ENCODE measurements around the gene ABCB8. TPM values are rescaled to one million over a fixed set of nuclear protein-coding genes. Genes with fewer than 3 reads are reported as not detected.

Gene ABCB8
- 22.2 TPM for polyA plus RNA-seq (ENCODE audit: insufficient read length)

DNA sequence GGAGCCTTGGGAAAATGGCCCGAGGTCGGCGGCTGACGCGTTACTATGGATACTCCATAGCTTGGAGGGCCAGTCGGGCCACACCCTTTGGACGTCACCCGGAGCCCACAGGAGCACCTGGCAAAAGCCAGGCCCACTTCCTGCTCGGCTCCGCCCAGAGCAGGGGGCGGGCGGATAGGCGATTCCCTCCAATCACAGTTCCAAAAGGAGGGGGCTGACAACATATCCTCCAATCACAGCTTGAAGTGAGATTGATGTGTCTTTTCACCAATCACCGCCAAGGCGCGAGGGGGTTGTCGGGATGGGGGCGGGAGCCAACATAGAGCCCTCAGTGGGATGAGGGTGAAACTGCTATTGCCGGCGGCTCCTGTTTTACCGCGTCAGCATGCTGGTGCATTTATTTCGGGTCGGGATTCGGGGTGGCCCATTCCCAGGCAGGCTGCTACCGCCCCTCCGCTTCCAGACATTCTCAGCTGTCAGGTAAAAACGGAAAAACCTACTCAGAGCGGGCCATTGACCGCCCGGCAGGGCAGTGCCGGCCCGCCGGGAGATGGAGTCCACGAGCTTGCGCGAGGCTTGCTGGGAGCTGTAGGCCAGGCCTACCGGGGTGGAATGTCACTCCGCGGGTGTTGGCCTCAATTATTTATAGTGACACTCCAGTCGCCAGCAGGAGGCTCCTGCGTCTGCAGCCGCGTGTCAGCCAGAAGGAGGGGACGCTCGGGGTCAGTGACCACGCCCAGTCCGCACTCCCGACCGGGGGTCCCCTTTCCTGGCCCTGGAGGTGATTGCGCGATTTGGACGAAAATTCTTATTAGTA, at the start of gene ABCB8:
Gene ABCB8 (plus strand): TSS at position 320 of the 817 bp plus-strand sequence. CDS start 66 bp downstream, at position 386.
- DNase-seq (ENCODE audit: low read depth) = peak; percentile 100

DNA sequence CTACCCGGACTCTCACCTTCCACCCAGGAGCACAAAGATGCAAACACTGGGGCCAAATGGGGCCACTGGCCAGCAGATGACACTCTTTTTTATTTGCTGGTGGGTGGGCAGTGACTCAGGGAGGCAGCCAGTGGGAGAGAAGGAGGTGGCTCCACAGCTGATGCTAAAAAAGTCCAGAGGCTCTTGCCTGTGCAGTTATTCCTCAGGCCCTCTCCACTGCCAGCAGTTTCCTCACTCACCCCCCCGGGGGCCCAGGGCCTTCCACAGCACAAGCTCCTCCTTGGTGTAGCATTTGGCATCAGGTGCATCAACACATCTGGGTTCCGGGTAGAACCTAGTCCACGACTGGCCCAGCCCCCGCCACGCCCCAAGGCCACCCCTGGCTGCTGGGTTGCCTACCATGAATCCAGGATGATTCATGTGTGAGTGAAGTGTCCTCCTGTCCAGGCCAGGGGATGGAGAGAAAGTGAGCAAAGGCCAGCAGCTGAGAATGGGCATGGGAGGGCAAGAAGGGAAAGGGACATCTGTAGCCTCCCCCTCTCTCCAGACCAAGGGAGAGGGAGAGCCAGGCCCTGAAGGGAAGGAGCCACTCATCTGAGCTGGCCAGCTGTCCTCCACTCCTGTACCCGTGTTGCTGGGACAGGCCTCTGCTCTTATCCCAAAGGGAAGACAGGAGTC, 48.4 kb upstream of the ABCB8 start:
- DNase-seq (ENCODE audit: low read depth) = no peak

DNA sequence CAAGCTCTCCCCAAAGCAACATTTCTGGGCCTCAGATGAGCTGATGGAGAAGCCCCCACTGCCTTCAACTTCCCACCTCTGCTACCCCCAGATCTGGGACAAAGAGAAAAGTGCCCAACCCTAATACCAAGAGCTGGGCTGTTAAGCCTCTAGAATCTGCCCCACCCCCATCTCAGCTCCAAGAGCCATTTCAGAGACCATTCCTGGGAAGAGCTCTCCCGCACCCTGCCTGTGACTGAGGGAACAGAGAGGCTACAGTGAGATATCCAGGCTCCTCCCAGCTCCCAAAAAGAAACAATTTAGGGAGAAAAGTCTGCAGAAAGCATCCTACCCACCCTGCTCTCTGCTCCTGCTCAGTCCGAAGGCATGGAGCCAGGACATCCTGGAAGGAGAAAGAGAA, 47.6 kb upstream of the ABCB8 start:
- DNase-seq (ENCODE audit: low read depth) = no peak

DNA sequence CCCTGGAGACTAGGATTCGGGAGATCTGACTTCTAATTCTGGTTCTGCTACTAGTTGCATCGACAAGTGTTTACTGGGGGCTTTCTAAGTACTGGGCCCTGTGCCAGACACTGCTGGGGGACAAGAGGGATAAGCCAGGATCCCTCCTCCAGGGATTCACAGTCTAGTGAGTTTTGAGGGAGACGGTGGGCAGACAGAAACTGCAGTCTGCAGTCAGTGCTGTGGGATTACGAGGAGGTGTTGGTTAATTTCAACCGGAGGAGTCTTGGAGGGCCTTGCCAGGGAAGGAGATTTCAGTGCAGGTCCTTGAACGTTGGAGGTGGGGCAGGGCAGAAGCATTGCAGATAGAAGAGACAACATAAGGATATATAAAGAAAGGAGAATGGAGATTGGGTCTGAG, 46.6 kb upstream of the ABCB8 start:
- no peak for DNase-seq (ENCODE audit: low read depth)

DNA sequence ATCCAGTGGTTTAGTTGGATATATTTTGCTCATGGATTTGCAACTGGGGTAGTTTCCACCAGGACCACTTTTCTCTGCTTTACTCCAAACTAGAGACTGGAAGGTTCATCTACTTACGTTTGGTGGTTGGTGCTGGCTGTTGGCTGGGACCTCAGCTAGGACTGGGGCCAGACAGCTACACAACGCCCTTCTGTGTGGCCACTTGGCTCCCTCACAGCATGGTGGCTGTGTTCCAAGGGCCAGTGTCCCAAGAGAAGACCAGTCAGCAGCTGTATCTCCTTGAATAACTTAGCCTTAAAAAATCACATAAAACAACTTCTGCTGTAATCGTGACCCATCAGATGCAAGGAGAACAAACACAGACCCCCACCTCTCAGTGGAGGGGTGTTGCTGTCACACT, 45.9 kb upstream of the ABCB8 start:
- DNase-seq (ENCODE audit: low read depth) = no peak

DNA sequence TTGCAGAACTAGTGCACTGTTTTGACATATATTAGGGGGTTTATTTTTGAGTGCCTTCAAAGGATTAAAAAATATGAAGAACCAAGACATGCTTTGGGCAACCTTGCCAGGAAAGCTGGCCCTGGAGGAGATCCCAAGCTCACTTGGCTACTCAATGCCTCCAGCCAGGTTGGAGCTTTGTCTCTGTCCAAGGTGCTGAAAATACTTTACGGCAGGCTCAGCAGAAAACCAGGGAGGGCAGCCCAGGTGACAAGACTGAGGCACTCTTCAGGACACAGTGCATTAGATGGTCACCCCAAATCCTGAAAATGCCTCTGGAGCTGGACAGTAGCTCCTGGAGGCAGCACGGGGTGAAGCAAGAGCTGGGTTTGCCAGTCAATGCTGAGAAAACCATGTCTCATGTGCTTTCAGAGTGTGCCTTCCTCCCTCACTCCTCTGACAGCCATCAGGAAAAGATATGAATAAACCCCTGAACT, 44.3 kb upstream of the ABCB8 start:
- DNase-seq (ENCODE audit: low read depth) = no peak

DNA sequence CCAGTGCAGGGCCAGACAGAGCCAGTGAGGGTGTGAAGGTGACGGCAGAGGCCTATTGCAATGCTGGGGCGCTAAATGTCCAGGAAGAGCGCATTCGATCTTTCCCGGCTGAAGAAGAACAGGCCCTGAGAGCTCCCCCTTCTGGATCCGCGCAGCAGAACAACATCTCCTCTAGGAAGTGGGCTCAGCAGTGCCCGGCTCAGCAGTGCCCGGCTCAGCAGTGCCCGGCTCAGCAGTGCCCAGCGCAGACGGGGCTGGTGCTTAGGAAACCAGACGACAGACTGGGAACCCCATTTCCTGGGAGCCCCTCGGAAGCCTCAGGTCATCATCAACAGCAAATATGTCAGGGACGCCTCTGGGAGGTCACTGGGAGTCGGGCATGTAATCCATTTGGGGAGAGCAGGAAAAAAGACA, 42.1 kb upstream of the ABCB8 start:
- no peak for DNase-seq (ENCODE audit: low read depth)

DNA sequence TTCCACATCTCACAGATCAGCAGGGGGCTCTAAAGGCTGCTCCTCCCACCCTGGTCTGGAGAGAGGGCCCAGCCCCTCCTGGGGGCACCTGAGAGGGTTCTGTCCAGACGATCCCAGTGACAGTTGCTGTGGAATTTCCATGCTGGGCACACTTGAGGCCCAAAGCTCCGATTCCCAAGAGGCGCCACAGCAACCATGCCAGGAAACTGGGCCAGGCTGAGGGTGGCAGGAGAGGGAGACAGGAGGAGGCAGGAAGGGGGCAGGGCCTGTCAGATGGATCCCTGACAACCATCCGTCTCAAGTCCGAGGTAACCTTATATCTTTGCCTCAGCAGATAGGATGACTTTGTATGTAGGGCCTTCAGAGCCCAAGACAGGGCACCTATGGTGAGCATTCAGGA, 41.7 kb upstream of the ABCB8 start:
- DNase-seq (ENCODE audit: low read depth) = no peak

DNA sequence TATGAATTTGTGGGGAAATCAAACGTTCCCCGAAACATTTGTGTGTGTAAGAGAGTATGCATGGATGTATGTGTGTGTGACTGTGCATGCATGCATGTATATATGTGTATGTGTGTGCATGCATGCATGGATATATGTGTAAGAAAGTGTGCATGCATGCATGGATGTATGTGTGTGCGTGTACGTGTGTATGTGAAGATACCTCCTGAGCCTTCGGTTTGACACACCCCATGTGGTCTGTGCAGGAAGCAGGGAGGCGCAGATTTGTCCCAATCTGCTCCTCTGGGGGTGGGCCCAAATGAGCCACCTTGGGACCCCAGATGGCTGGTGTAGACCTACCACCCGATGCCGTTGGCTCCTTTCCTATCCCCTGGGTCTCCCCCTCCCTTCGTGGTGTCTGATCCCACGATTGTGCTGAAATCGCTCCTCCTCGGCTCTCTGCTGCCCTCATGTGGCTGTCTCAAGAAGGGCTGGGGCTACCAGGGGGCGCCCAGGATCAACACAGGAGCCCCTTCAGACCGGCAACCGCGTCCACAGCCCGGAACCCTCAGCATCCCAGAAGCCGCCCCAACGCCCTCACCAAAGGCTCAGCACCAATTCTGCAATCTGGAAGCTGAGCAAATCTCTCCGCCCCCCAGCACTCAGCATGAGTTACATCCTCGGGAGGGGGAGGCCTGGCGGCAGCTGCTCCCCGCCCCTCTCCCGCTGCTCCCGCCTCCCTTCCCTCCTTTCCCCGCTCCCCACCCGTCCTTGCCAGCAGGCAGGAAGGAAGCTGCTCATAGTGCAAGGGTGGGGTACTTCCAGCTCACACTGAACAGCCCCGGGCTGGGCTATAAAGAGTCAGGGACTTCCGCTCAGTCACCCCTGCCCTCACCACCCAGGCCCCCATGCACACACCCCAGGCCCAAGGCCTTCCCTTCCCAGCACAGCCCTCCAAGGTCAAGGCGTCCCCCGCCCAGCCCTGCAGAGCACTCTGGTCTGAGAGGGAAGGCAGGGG, 39.7 kb upstream of the ABCB8 start:
- no peak for DNase-seq (ENCODE audit: low read depth)

DNA sequence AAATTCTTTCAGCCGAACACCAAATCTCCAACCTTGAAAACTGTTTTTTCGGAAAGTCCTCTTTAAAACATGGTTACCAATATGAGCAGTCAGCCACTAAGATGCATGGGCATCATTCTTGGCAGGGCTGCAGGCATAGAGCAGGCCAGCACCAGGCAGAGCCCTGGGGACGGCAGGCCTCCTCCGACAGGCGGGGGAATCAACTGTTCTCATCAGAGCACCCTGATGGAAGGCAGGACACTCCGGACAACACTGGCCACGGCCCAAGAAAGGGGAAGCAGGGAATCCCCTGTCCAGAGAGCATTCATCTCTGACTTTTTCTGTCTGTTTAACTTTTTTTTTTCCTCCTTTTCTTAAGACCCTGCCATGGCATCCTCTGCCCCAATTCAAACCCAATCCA, 38.8 kb upstream of the ABCB8 start:
- no peak for DNase-seq (ENCODE audit: low read depth)

DNA sequence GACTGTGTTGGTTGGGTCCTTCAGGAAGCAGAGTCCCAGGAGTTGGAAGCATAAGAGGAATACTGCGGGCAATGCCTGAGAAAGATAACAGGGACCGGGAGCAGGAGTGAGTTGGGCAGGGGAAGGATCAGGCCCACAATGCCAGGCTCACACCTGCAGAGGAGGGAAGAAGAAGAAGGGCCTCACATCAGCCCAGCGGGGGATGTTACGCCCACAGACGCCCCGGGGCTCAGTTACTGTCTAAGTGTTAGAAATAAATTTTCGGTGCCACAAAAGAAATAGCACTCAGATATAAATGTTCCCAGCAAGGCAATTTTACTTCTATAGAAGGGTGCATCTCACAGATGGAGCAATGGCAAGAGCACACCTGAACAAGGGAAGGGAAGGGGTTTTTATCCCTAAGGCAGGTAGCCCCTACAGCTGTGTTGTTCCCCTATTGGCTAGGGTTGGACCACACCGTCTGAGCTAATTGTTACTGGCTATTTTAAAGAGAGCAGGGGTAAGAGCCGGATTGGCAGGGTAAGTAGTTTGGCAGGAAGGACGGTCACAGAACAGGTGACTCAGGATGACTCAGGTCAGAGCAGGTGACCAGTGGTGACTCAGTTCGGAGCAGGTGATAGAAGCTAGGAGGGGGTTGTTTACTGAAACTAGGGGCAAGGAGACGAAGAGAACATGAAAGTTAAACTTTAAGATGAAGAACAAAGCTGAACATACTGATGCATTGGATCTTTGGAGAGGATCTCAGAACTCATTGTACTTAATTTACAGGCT, 37.6 kb upstream of the ABCB8 start, which contains the start of gene NOS3:
Gene NOS3 (plus strand): TSS at position 602 of the 771 bp plus-strand sequence. CDS start 2,787 bp downstream, outside the sequence.
- no peak for DNase-seq (ENCODE audit: low read depth)

DNA sequence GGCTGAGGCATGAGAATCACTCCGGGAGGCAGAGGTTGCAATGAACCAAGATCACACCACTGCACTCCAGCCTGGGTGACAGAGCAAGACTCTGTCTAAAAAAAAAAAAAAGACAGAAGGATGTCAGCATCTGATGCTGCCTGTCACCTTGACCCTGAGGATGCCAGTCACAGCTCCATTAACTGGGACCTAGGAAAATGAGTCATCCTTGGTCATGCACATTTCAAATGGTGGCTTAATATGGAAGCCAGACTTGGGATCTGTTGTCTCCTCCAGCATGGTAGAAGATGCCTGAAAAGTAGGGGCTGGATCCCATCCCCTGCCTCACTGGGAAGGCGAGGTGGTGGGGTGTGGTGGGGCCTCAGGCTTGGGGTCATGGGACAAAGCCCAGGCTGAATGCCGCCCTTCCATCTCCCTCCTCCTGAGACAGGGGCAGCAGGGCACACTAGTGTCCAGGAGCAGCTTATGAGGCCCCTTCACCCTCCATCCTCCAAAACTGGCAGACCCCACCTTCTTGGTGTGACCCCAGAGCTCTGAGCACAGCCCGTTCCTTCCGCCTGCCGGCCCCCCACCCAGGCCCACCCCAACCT, 36.1 kb upstream of the ABCB8 start:
- no peak for DNase-seq (ENCODE audit: low read depth)

DNA sequence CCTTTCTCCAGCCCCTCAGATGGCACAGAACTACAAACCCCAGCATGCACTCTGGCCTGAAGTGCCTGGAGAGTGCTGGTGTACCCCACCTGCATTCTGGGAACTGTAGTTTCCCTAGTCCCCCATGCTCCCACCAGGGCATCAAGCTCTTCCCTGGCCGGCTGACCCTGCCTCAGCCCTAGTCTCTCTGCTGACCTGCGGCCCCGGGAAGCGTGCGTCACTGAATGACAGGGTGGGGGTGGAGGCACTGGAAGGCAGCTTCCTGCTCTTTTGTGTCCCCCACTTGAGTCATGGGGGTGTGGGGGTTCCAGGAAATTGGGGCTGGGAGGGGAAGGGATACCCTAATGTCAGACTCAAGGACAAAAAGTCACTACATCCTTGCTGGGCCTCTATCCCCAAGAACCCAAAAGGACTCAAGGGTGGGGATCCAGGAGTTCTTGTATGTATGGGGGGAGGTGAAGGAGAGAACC, 35.4 kb upstream of the ABCB8 start:
- no peak for DNase-seq (ENCODE audit: low read depth)

DNA sequence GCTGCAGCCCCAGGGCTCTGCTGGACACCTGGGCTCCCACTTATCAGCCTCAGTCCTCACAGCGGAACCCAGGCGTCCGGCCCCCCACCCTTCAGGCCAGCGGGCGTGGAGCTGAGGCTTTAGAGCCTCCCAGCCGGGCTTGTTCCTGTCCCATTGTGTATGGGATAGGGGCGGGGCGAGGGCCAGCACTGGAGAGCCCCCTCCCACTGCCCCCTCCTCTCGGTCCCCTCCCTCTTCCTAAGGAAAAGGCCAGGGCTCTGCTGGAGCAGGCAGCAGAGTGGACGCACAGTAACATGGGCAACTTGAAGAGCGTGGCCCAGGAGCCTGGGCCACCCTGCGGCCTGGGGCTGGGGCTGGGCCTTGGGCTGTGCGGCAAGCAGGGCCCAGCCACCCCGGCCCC, 34.7 kb upstream of the ABCB8 start:
- no peak for DNase-seq (ENCODE audit: low read depth)

DNA sequence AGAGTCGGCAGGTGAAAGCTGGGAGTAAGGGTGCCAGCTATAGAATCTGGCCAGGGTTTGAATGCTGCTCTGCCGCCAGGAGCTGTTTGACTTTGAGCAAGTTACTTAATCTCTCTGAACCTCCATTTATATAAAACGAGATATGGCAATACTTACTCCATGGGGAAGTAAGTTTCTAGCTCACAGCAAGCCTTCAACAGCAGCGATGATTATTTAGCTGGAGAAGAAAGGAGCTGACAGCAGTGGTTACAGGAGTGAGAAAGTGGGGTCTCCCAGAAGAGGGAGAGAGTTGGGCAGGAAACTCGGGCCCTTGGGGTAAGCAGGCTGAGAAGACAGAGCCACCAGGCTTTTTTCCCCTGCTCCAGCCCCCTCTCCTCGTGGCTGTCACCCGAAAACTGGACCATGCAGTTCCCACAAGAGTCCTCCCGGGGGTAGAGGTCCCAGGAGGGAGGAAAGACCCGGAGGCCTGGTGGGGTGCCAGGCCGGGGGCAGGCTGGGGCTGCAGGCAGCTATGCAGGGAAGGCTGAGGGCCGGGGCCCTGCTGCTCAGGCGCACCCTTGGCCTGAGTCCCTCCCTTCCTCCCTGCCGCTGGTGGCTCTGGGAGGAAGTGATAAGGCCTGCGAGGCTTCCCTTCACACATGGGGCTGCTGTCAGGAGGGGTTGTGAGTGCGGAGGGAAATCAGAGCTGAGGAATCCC, 34.0 kb upstream of the ABCB8 start:
- DNase-seq (ENCODE audit: low read depth) = no peak

DNA sequence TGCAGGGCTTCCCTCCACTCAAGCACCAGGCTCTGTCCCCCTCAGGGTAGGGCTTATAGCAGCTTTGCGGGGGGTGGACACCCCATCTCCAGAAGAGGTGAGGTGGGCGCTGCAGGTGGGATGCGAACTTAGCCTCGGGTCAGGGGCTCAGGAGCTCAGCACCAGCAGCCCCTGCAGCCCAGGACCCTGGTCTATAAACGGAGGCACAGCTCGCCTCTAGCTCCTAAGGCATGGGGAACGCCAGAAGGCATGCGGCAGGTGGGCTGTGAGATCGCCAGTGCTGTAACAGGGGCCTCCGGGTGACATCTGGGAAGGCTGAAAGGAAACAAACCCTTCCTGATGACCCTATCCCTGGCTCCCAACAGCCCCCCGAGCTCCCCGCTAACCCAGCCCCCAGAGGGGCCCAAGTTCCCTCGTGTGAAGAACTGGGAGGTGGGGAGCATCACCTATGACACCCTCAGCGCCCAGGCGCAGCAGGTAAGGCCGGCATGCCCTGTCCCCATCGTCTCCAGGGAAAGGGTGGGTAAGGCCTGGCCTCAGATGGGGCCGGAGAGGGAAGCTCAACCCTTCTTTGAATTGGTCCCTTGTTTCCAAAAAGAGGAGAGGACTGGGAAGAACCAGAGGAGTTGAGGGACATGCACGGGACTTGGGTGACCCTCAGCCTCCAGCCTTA, 33.3 kb upstream of the ABCB8 start:
- DNase-seq (ENCODE audit: low read depth) = no peak

DNA sequence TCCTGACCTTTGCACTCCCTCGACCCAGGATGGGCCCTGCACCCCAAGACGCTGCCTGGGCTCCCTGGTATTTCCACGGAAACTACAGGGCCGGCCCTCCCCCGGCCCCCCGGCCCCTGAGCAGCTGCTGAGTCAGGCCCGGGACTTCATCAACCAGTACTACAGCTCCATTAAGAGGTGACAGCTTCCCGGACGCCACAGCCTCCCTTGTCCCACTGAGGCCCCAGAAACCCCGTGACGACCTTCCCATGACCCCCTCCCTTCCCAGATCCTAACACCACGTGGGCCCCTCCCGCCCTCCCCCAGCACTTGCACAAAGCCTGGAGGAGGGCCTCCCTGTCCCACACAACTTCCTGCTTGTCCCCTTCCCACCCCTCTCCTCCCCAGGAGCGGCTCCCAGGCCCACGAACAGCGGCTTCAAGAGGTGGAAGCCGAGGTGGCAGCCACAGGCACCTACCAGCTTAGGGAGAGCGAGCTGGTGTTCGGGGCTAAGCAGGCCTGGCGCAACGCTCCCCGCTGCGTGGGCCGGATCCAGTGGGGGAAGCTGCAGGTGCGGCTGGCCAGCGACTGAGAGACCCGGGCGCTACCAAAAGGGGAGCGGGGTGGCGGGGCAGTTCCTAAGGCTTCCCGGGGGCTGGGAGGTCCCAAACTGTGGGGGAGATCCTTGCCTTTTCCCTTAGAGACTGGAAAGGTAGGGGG, 31.7 kb upstream of the ABCB8 start:
- no peak for DNase-seq (ENCODE audit: low read depth)

DNA sequence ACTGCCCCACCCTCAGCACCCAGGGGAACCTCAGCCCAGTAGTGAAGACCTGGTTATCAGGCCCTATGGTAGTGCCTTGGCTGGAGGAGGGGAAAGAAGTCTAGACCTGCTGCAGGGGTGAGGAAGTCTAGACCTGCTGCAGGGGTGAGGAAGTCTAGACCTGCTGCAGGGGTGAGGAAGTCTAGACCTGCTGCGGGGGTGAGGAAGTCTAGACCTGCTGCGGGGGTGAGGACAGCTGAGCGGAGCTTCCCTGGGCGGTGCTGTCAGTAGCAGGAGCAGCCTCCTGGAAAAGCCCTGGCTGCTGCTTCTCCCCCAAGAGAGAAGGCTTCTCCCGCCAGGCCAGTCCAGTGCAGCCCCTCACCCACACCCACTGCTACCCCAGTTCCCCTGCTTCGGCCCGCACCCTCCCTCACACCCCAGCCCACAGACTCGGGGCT, 31.2 kb upstream of the ABCB8 start:
- DNase-seq (ENCODE audit: low read depth) = no peak

DNA sequence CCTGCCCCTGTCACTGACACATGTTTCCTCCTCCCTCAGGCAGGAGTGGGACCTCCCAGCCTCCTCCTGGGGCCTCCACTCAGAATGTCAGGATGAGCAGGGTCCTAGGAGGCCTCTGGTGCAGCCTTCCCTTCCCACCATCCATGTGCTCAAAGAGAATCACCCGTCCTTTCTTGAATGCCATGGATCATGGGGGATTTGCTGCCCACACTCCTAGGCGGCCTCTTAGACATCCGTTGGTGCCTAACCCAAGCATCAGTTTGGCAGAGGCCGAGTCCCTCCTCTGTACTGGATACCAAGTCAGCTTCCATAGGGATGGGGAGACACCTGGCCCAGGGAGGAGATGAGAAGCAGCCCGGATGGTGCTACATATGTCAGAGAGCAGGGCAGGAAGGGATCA, 30.4 kb upstream of the ABCB8 start:
- DNase-seq (ENCODE audit: low read depth) = no peak
